ENCODE results near the gene CEP128.

DNA sequence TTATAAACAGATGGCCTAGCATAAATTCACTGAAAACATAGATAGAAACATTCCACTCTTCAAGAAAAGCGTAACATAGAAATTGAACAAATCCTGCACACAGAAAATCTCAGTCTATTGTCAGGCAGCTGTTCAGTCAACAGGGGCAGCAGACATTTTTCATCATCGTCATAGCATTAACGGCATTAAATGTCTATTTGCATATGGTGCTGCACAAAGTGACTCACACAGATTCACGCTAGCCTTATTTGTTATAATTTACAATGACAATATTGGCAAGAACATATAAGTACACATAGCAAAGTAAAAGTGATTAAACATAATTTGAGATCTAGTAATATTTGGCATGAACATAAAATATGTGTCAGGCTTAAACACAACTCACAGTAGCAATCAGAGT is 95.7 kb downstream of the CEP128 start:
- no peak for TF ChIP-seq POLR2A (IDR thresholded peaks at IDR 0.05)
- TF ChIP-seq, protein P1, sequence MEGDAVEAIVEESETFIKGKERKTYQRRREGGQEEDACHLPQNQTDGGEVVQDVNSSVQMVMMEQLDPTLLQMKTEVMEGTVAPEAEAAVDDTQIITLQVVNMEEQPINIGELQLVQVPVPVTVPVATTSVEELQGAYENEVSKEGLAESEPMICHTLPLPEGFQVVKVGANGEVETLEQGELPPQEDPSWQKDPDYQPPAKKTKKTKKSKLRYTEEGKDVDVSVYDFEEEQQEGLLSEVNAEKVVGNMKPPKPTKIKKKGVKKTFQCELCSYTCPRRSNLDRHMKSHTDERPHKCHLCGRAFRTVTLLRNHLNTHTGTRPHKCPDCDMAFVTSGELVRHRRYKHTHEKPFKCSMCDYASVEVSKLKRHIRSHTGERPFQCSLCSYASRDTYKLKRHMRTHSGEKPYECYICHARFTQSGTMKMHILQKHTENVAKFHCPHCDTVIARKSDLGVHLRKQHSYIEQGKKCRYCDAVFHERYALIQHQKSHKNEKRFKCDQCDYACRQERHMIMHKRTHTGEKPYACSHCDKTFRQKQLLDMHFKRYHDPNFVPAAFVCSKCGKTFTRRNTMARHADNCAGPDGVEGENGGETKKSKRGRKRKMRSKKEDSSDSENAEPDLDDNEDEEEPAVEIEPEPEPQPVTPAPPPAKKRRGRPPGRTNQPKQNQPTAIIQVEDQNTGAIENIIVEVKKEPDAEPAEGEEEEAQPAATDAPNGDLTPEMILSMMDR (IDR thresholded peaks at IDR 0.05): no peak

Measured in stomach (tissue), 4 donors.